Endometrial microvascular endothelial cells (primary cell): ENCODE measurements around the gene SLC11A1. TPM values are rescaled to one million over a fixed set of nuclear protein-coding genes. Genes with fewer than 3 reads are reported as not detected.

Experiments used
- in situ Hi-C: cut with HindIII; loops from 2 replicates; pipeline ENCODE4 v1.10.0; 2017; ENCODE audit warnings: low sequenced_read_pairs, low pct_unique_long_range_greater_than_20kb; ENCODE audit errors: inconsistent ontology term
- total RNA-seq: library from RNA; depleted of rRNA; stranded (reverse); fragments of >200 nt; gene quantifications from one replicate; pipeline ENCODE4 v1.2.3, GENCODE V29; 2015; ENCODE audit errors: inconsistent ontology term

SLC11A1 gene
- total RNA-seq, 1 donor from 2014 or later: not detected

- in situ Hi-C loops: no loop called here
Measured at GRCh38 chr2:218423584-218423983, 41.5 kb downstream of the SLC11A1 start.

- in situ Hi-C loops: no loop called here
Measured at GRCh38 chr2:218425531-218425930, 43.5 kb downstream of the SLC11A1 start.

- in situ Hi-C loops: no loop called here
Measured at GRCh38 chr2:218427741-218428140, 45.7 kb downstream of the SLC11A1 start.

- in situ Hi-C loops: no loop called here
Measured at GRCh38 chr2:218428846-218429558, 46.9 kb downstream of the SLC11A1 start.

- in situ Hi-C loops: no loop called here
Measured at GRCh38 chr2:218429911-218430692, 48.0 kb downstream of the SLC11A1 start.

- in situ Hi-C loops: no loop called here
Measured at GRCh38 chr2:218430721-218431120, 48.6 kb downstream of the SLC11A1 start.

- in situ Hi-C loops: no loop called here
Measured at GRCh38 chr2:218431878-218432277, 49.8 kb downstream of the SLC11A1 start.

GRCh38 chr2:218432676-218433365 is 50.7 kb downstream of the SLC11A1 start:
- in situ Hi-C loops: no loop called here

- in situ Hi-C loops: no loop called here
Measured at GRCh38 chr2:218434456-218434855, 52.4 kb downstream of the SLC11A1 start.

GRCh38 chr2:218435003-218435982 is 53.2 kb downstream of the SLC11A1 start:
- in situ Hi-C loops: no loop called here

GRCh38 chr2:218436992-218437391 is 54.9 kb downstream of the SLC11A1 start:
- in situ Hi-C loops: no loop called here

GRCh38 chr2:218437969-218438368 is 55.9 kb downstream of the SLC11A1 start:
- in situ Hi-C loops: no loop called here

- in situ Hi-C loops: no loop called here
Measured at GRCh38 chr2:218438596-218438995, 56.5 kb downstream of the SLC11A1 start.

- in situ Hi-C loops: no loop called here
Measured at GRCh38 chr2:218444692-218445357, 62.8 kb downstream of the SLC11A1 start.

GRCh38 chr2:218445602-218446001 is 63.5 kb downstream of the SLC11A1 start:
- in situ Hi-C loops: no loop called here
